Fibroblast of lung (primary cell): ENCODE results near the gene CATSPER4. TPM values are rescaled to one million over a fixed set of nuclear protein-coding genes. Genes with fewer than 3 reads are reported as not detected.
A peak's percentile ranks its signal among the peaks of the same experiment; 100 is the strongest.

Experiments used
- DNase-seq, 2 donors: peaks; one replicate each; pipeline versions ENCODE4 v3.0.0 to v3.0.0-alpha.2; 2010; ENCODE audit warnings: low read depth in 2 of 2
- H2AFZ ChIP-seq: 2 replicates; pipeline ENCODE4 v1.5.1; 2012; ENCODE audit warnings: low read length, control low read depth, inconsistent platforms
- H3K27ac ChIP-seq: 2 replicates; pipeline ENCODE4 v1.5.1; 2011; ENCODE audit warnings: low read length, control low read depth; ENCODE audit not compliant: insufficient read depth
- H3K27me3 ChIP-seq: 2 replicates; pipeline ENCODE4 v1.5.1; 2011; ENCODE audit warnings: mild to moderate bottlenecking, low read length; ENCODE audit not compliant: control insufficient read depth, insufficient read depth
- H3K36me3 ChIP-seq: 2 replicates; pipeline ENCODE4 v1.5.1; 2011; ENCODE audit warnings: low read length; ENCODE audit not compliant: control insufficient read depth, insufficient read depth
- H3K4me1 ChIP-seq: 2 replicates; pipeline ENCODE4 v1.5.1; 2011; ENCODE audit warnings: low read length; ENCODE audit not compliant: control insufficient read depth, insufficient read depth; ENCODE audit errors: extremely low read depth
- H3K4me2 ChIP-seq: 2 replicates; pipeline ENCODE4 v1.5.1; 2011; ENCODE audit warnings: low read length, control low read depth; ENCODE audit not compliant: insufficient read depth; ENCODE audit errors: extremely low read depth
- H3K4me3 ChIP-seq, 4 experiments: fragments of 200-600 bp in 1 of 4; sonication (generic) in 1 of 4; replicated peaks in 1 of 4; 2 replicates each; pipeline ENCODE4 v1.5.1; 2011 to 2016; ENCODE audit warnings: low read length in 4 of 4, low read depth in 3 of 4, mild to moderate bottlenecking in 3 of 4, control low read depth in 2 of 4, inconsistent platforms in 1 of 4, mixed read lengths in 1 of 4; ENCODE audit not compliant: insufficient read depth in 1 of 4; ENCODE audit errors: control extremely low read depth in 1 of 4
- H3K79me2 ChIP-seq: 2 replicates; pipeline ENCODE4 v1.5.1; 2012; ENCODE audit warnings: mild to moderate bottlenecking, low read length, inconsistent platforms; ENCODE audit not compliant: control insufficient read depth, insufficient read depth
- H3K9ac ChIP-seq: 2 replicates; pipeline ENCODE4 v1.5.1; 2011; ENCODE audit warnings: mild to moderate bottlenecking, low read length, control low read depth; ENCODE audit not compliant: insufficient read depth
- H3K9me3 ChIP-seq: 2 replicates; pipeline ENCODE4 v1.5.1; 2012; ENCODE audit warnings: low read depth, low read length; ENCODE audit not compliant: control insufficient read depth, insufficient read depth
- H4K20me1 ChIP-seq: 2 replicates; pipeline ENCODE4 v1.5.1; 2011; ENCODE audit warnings: low read length; ENCODE audit not compliant: control insufficient read depth, insufficient read depth; ENCODE audit errors: extremely low read depth
- CTCF ChIP-seq, 2 donors: IDR thresholded peaks in 1 of 2; conservative IDR thresholded peaks in 1 of 2; 1 replicate in 1 of 2; 2 replicates in 1 of 2; pipeline ENCODE4 v1.5.1; 2011 to 2012; ENCODE audit warnings: low read length in 2 of 2, control low read depth in 1 of 2, inconsistent platforms in 1 of 2, low read depth in 1 of 2, mild to moderate bottlenecking in 1 of 2
- EZH2 ChIP-seq: IDR thresholded peaks from 2 replicates; pipeline ENCODE4 v1.5.1; 2012; ENCODE audit warnings: low read length, control low read depth, mild to moderate bottlenecking; ENCODE audit errors: missing control alignments
- polyA plus RNA-seq, 2 donors: library from polyadenylated mRNA; depleted of rRNA in 1 of 2; stranded (reverse) in 1 of 2; unstranded in 1 of 2; fragments of >200 nt; gene quantifications; 2 replicates each; pipeline ENCODE4 v1.2.1, GENCODE V29; 2011 to 2012; ENCODE audit warnings: missing spikeins in 1 of 2
- total RNA-seq: library from RNA; depleted of rRNA; stranded (reverse); fragments of >200 nt; gene quantifications from 2 replicates; pipeline ENCODE4 v1.2.1, GENCODE V29; 2014

Gene CATSPER4
- total and polyA plus RNA-seq, 2 donors (not counting 1 experiment from before 2014, with no cell fraction given): not detected

GRCh38 chr1:26233903-26234643 lies 43.7 kb downstream of the CATSPER4 start, which contains the start of gene CEP85:
CEP85 (plus strand) TSS chr1:26234200; CDS start chr1:26239784, 5,584 bp downstream.
- H3K4me2 ChIP-seq: peak within 1 kb of the TSS; percentile 94
- H3K9me3 ChIP-seq: no peaks in the 10 kb centered on the region
- H3K27ac ChIP-seq: peak within 1 kb of the TSS; percentile 85
- TF ChIP-seq CTCF (conservative IDR thresholded peaks at IDR 0.05 in 1 of 2, IDR thresholded peaks at IDR 0.05 in 1 of 2; ENCODE audit: low read depth in 1 of 2, low read length in 2 of 2) (peak; percentile 81 to 90), EZH2 (no peak)
- no peaks in the 10 kb centered on the region for H4K20me1 ChIP-seq
- H3K27me3 ChIP-seq: no peaks in the 10 kb centered on the region
- H3K36me3 ChIP-seq: no peaks in the 10 kb centered on the region
- peak; percentile 94 to 97 for DNase-seq
- peak within 1 kb of the TSS; percentile 73 to 99 (median 96) for H3K4me3 ChIP-seq
- H3K79me2 ChIP-seq: peaks cover 32% of the 10 kb centered on the region
- H2AFZ ChIP-seq: peak within 1 kb of the TSS; percentile 99
- peak within 1 kb of the TSS; percentile 75 for H3K9ac ChIP-seq
- no peaks in the 10 kb centered on the region for H3K4me1 ChIP-seq

DNA sequence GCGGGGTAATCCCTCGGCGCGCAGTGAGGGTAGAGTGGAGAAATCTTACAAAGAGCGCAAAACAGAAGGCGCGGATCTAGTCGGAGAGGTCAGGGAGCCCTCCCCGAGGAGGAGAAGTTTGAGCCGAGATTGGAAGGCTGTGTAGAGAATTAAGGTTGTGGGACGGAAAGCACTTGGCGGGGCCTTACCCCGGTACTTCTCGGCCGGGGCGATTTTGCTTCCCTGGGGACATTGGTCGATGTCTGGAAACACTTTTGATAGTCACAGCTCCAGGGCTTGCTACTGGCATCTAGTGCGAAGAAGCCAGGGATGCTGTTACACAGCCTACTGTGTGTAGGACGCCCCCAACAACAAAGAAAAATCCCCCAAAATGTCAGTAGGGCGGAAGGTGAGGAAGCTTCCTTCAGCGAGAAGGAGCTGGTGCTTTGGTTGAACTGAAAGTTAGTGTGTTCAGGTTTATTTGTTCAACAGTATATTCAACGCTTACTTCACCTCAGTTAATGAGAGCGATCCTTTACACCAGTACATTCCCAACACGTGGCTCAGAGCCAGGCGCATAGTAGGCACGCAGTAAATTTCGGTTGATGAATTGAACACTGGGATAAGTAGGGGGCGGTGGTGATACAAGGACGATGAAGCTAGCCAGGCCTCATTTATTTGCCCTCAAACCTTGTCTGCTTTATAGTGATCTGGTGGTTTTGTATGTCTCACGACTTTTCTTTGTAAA lies 44.4 kb downstream of the CATSPER4 start:
- no peaks in the 10 kb centered on the region for H3K36me3 ChIP-seq
- no peaks in the 10 kb centered on the region for H3K4me1 ChIP-seq
- peak overlapping the region; percentile 99 for H2AFZ ChIP-seq
- no peaks in the 10 kb centered on the region for H3K9me3 ChIP-seq
- H3K4me3 ChIP-seq: peak overlapping the region; percentile 73 to 99 (median 96)
- DNase-seq: peak; percentile 21 to 41
- peak overlapping the region; percentile 85 for H3K27ac ChIP-seq
- H3K79me2 ChIP-seq: peaks cover 33% of the 10 kb centered on the region
- no peaks in the 10 kb centered on the region for H3K27me3 ChIP-seq
- peak overlapping the region; percentile 75 for H3K9ac ChIP-seq
- no peak for TF ChIP-seq EZH2
- TF ChIP-seq CTCF (conservative IDR thresholded peaks at IDR 0.05 in 1 of 2, IDR thresholded peaks at IDR 0.05 in 1 of 2; ENCODE audit: low read depth in 1 of 2, low read length in 2 of 2): no peak
- H3K4me2 ChIP-seq: peak overlapping the region; percentile 94
- no peaks in the 10 kb centered on the region for H4K20me1 ChIP-seq

- H4K20me1 ChIP-seq: no peaks in the 10 kb centered on the region
- H3K36me3 ChIP-seq: no peaks in the 10 kb centered on the region
- H3K27ac ChIP-seq: no peak overlapping the region
- H3K9me3 ChIP-seq: no peaks in the 10 kb centered on the region
- H3K9ac ChIP-seq: no peak overlapping the region
- peaks cover 35% of the 10 kb centered on the region for H3K79me2 ChIP-seq
- no peaks in the 10 kb centered on the region for H3K4me1 ChIP-seq
- H3K27me3 ChIP-seq: no peaks in the 10 kb centered on the region
- no peak overlapping the region for H2AFZ ChIP-seq
- H3K4me3 ChIP-seq: no peak overlapping the region
- peak; percentile 37 to 66 for DNase-seq
- no peak overlapping the region for H3K4me2 ChIP-seq
- no peak for TF ChIP-seq CTCF (conservative IDR thresholded peaks at IDR 0.05 in 1 of 2, IDR thresholded peaks at IDR 0.05 in 1 of 2; ENCODE audit: low read depth in 1 of 2, low read length in 2 of 2)
- TF ChIP-seq EZH2: no peak
Measured at GRCh38 chr1:26237230-26237966, 47.0 kb downstream of the CATSPER4 start.
